Spleen (tissue), 11 donors: ENCODE results near the gene IARS2. TPM values are rescaled to one million over a fixed set of nuclear protein-coding genes. Genes with fewer than 3 reads are reported as not detected.

Experiments used
- DNase-seq: peaks from one replicate; pipeline ENCODE4 v3.0.0-alpha.2; 2020
- H3K27ac ChIP-seq, 8 donors: fragments of 200-600 bp; sonication (generic) in 7 of 8; 1 replicate in 4 of 8; 2 replicates in 4 of 8; pipeline versions ENCODE4 v1.5.0 to v1.8.0; 2016 to 2021; ENCODE audit warnings: inconsistent platforms in 4 of 8, mild to moderate bottlenecking in 4 of 8, moderate library complexity in 1 of 8
- H3K27me3 ChIP-seq, 7 donors: fragments of 200-600 bp; sonication (generic) in 6 of 7; replicated peaks in 1 of 7; 1 replicate in 4 of 7; 2 replicates in 3 of 7; pipeline versions ENCODE4 v1.5.0 to v1.8.0; 2016 to 2021; ENCODE audit warnings: inconsistent platforms in 3 of 7, mild to moderate bottlenecking in 1 of 7
- H3K36me3 ChIP-seq, 6 donors: fragments of 200-600 bp; sonication (generic) in 5 of 6; 1 replicate in 4 of 6; 2 replicates in 2 of 6; pipeline versions ENCODE4 v1.5.0 to v1.8.0; 2016 to 2021; ENCODE audit warnings: inconsistent platforms in 2 of 6
- H3K4me1 ChIP-seq, 6 donors: fragments of 200-600 bp; sonication (generic) in 5 of 6; 1 replicate in 3 of 6; 2 replicates in 3 of 6; pipeline versions ENCODE4 v1.5.0 to v1.8.0; 2016 to 2021; ENCODE audit warnings: inconsistent platforms in 3 of 6
- H3K4me3 ChIP-seq, 8 donors: fragments of 200-600 bp; sonication (generic) in 7 of 8; 1 replicate in 4 of 8; 2 replicates in 4 of 8; pipeline versions ENCODE4 v1.5.0 to v1.8.0; 2016 to 2021; ENCODE audit warnings: inconsistent platforms in 4 of 8, mild to moderate bottlenecking in 4 of 8, moderate library complexity in 2 of 8
- H3K9me3 ChIP-seq, 8 donors: fragments of 200-600 bp; sonication (generic) in 7 of 8; 1 replicate in 4 of 8; 2 replicates in 4 of 8; pipeline versions ENCODE4 v1.5.0 to v1.8.0; 2016 to 2021; ENCODE audit warnings: inconsistent platforms in 4 of 8
- POLR2A ChIP-seq, 3 donors: fragments of 450-650 bp; IDR thresholded peaks; one replicate each; pipeline ENCODE4 v1.5.1; 2017; ENCODE audit warnings: antibody characterized with exemption in 3 of 3, mild to moderate bottlenecking in 1 of 3
- POLR2AphosphoS5 ChIP-seq, 3 donors: sonication (generic); formaldehyde crosslinking; IDR thresholded peaks; one replicate each; pipeline ENCODE4 v1.5.1; 2017; ENCODE audit warnings: antibody characterized with exemption in 3 of 3
- WGBS, 5 donors: extraction: QIAGEN DNeasy Blood & Tissue Kit in 3 of 5; methylation state at CpG; one replicate each; pipeline versions ENCODE4 v1.1.5 to v1.1.7; 2013 to 2018; 5-methylcytosine and 5-hydroxymethylcytosine counted together
- intact Hi-C: fragments of 100-400 bp; cut with DNase I; formaldehyde crosslinking; loops from one replicate; pipeline ENCODE4 v1.15.0; 2023; ENCODE audit warnings: low total_unique reads
- polyA plus RNA-seq, 3 donors: library from polyadenylated mRNA; stranded (reverse); fragments of 200-250 nt; gene quantifications; one replicate each; pipeline ENCODE4 v1.2.1, GENCODE V29; 2013
- total RNA-seq, 7 donors: library from RNA; depleted of rRNA in 3 of 7; stranded (reverse); fragments of >200 nt in 3 of 7; fragmentation: NEBNext Ultra II Directional in 4 of 7; extraction: Animal tissue kit (Norgen Biotek cat#: 25700) in 4 of 7; gene quantifications; one replicate each; pipeline versions ENCODE4 v1.1.0 to v1.2.1, GENCODE V29; 2016 to 2021
- TF ChIP-seq, protein P1 (sequence below), 11 experiments: fragments of 200-600 bp in 7 of 11; fragments of 450-650 bp in 4 of 11; sonication (generic) in 4 of 11; IDR thresholded peaks in 8 of 11; conservative IDR thresholded peaks in 3 of 11; 1 replicate in 7 of 11; 2 replicates in 4 of 11; pipeline versions ENCODE4 v1.4.0 to v1.8.0; 2016 to 2021; ENCODE audit warnings: antibody characterized with exemption in 11 of 11, inconsistent platforms in 4 of 11, mild to moderate bottlenecking in 1 of 11
- donor health status: healthy with polysubstance abuse.
- donor health status: DM: no; HTN: no; CAD: no; lungs with moderate emphysema.
- donor health status: DM: no; HTN: no; CAD: no.
- donor health status: Bipolar disorder and iron deficiency.
- donor health status: healthy.
- donor health status: DM: no; HTN: no; CAD: no.
- donor health status: DM: yes; HTN: yes; CAD: no.

Gene IARS2
- total and polyA plus RNA-seq, 10 donors, result 16.0 to 52.8 (median 41.0) TPM

GRCh38 chr1:220137019-220137786, 43.3 kb downstream of the IARS2 start:
- no peak for DNase-seq
- peak in 1 of 3 donors; percentile 45 for TF ChIP-seq POLR2AphosphoS5 (IDR thresholded peaks at IDR 0.05)
- TF ChIP-seq, protein P1, sequence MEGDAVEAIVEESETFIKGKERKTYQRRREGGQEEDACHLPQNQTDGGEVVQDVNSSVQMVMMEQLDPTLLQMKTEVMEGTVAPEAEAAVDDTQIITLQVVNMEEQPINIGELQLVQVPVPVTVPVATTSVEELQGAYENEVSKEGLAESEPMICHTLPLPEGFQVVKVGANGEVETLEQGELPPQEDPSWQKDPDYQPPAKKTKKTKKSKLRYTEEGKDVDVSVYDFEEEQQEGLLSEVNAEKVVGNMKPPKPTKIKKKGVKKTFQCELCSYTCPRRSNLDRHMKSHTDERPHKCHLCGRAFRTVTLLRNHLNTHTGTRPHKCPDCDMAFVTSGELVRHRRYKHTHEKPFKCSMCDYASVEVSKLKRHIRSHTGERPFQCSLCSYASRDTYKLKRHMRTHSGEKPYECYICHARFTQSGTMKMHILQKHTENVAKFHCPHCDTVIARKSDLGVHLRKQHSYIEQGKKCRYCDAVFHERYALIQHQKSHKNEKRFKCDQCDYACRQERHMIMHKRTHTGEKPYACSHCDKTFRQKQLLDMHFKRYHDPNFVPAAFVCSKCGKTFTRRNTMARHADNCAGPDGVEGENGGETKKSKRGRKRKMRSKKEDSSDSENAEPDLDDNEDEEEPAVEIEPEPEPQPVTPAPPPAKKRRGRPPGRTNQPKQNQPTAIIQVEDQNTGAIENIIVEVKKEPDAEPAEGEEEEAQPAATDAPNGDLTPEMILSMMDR (IDR thresholded peaks at IDR 0.05 in 8 of 11, conservative IDR thresholded peaks at IDR 0.05 in 3 of 11), result no peak
- intact Hi-C loops, result no loop called here

GRCh38 chr1:220139966-220140365, 46.0 kb downstream of the IARS2 start:
- Histone ChIP-seq H3K4me1 (peaks cover 0 to 15% (median 3%) of the 10 kb centered on the region in 6 donors), H3K27me3 (no peaks in the 10 kb centered on the region), H3K4me3 (no peak overlapping the region), H3K36me3 (peaks cover 0 to 99% (median 63%) of the 10 kb centered on the region in 6 donors), H3K27ac (no peak overlapping the region), H3K9me3 (no peaks in the 10 kb centered on the region)
- DNase-seq, result no peak
- TF ChIP-seq POLR2AphosphoS5 (IDR thresholded peaks at IDR 0.05) (no peak), POLR2A (IDR thresholded peaks at IDR 0.05) (no peak)
- TF ChIP-seq, protein P1 (IDR thresholded peaks at IDR 0.05 in 8 of 11, conservative IDR thresholded peaks at IDR 0.05 in 3 of 11), result no peak
- WGBS, 5 donors, result 95 to 98% (median 97%) methylated on average over 6 of the region's 6 CpGs
- intact Hi-C loops, result no loop called here

More at GRCh38 chr1:220137019-220137786, 43.3 kb downstream of the IARS2 start:
- H3K27ac ChIP-seq, result peak overlapping the region in 5 of 8 donors; percentile 34 to 64 (median 61)
- 51 to 60% (median 57%) methylated on average over 9 of the region's 9 CpGs for WGBS, 5 donors
- H3K36me3 ChIP-seq, result peaks cover 0 to 100% (median 77%) of the 10 kb centered on the region in 6 donors
- no peaks in the 10 kb centered on the region for H3K9me3 ChIP-seq
- peaks cover 0 to 15% (median 3%) of the 10 kb centered on the region in 6 donors for H3K4me1 ChIP-seq
- H3K4me3 ChIP-seq, result peak overlapping the region in 2 of 8 donors; percentile 5 to 44
- no peaks in the 10 kb centered on the region for H3K27me3 ChIP-seq

GRCh38 chr1:220144051-220144450, 50.1 kb downstream of the IARS2 start:
- TF ChIP-seq POLR2A (IDR thresholded peaks at IDR 0.05) (no peak), POLR2AphosphoS5 (IDR thresholded peaks at IDR 0.05) (no peak)
- TF ChIP-seq, protein P1 (IDR thresholded peaks at IDR 0.05 in 8 of 11, conservative IDR thresholded peaks at IDR 0.05 in 3 of 11), result no peak
- peaks cover 0 to 99% (median 53%) of the 10 kb centered on the region in 6 donors for H3K36me3 ChIP-seq
- H3K9me3 ChIP-seq, result no peaks in the 10 kb centered on the region
- WGBS, 5 donors, result 94 to 98% (median 95%) methylated on average over 5 of the region's 5 CpGs
- DNase-seq, result no peak
- H3K4me3 ChIP-seq, result no peak overlapping the region
- no peaks in the 10 kb centered on the region for H3K4me1 ChIP-seq
- no peaks in the 10 kb centered on the region for H3K27me3 ChIP-seq
- H3K27ac ChIP-seq, result no peak overlapping the region
- intact Hi-C loops, result no loop called here

DNA sequence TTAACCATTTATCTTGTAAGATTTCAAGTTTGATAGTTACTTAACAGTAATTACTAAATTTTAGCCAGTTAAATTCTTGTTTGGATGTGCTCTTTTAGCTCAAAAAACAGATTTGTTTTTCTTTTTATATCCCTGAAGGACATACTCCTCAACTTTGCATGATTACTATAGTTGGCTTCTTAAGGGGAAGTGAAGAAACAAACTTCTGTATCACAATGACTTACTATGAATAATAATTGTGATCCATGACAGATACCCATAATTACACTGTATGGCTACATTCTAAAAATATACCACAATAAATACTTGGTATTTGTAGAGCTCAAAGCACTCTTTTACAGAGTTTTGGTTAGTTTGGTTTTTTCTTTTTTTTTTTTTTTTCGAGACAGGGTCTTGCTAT, 55.8 kb downstream of the IARS2 start:
- no peak for TF ChIP-seq POLR2AphosphoS5 (IDR thresholded peaks at IDR 0.05)
- TF ChIP-seq, protein P1 (IDR thresholded peaks at IDR 0.05 in 8 of 11, conservative IDR thresholded peaks at IDR 0.05 in 3 of 11), result no peak
- 82 to 100% (median 87%) methylated on average over 1 of the region's 1 CpG for WGBS, 5 donors
- Histone ChIP-seq H3K27me3 (no peaks in the 10 kb centered on the region), H3K9me3 (no peaks in the 10 kb centered on the region), H3K4me3 (no peak overlapping the region), H3K36me3 (peaks cover 0 to 100% (median 57%) of the 10 kb centered on the region in 6 donors), H3K27ac (peak overlapping the region in 1 of 8 donors; percentile 7), H3K4me1 (no peaks in the 10 kb centered on the region)
- no peak for DNase-seq
- intact Hi-C loops, result no loop called here
